Ovary (tissue), 9 donors: ENCODE measurements around the gene FAM83D. TPM values are rescaled to one million over a fixed set of nuclear protein-coding genes. Genes with fewer than 3 reads are reported as not detected.

Source experiments
- DNase-seq, 5 donors: peaks; one replicate each; pipeline ENCODE4 v3.0.0-alpha.2; 2019 to 2020
- H3K27ac ChIP-seq, 2 donors: fragments of 200-600 bp; one replicate each; pipeline versions ENCODE4 v1.5.1 to v1.8.0; 2019 to 2022
- H3K27me3 ChIP-seq: fragments of 200-600 bp; one replicate; pipeline ENCODE4 v1.8.0; 2022
- H3K36me3 ChIP-seq: fragments of 200-600 bp; sonication (generic); one replicate; pipeline ENCODE4 v1.5.1; 2019
- H3K4me1 ChIP-seq: one replicate; pipeline ENCODE4 v1.8.1; 2013; ENCODE audit warnings: mild to moderate bottlenecking, moderate library complexity; ENCODE audit not compliant: insufficient read depth
- H3K4me3 ChIP-seq: fragments of 200-600 bp; sonication (generic); one replicate; pipeline ENCODE4 v1.5.1; 2017
- H3K9me3 ChIP-seq, 2 donors: fragments of 200-600 bp in 1 of 2; sonication (generic) in 1 of 2; one replicate each; pipeline versions ENCODE4 v1.5.1 to v1.8.1; 2013 to 2019; ENCODE audit warnings: mild to moderate bottlenecking in 1 of 2, moderate library complexity in 1 of 2
- EP300 ChIP-seq: sonication (generic); formaldehyde crosslinking; IDR thresholded peaks from one replicate; pipeline ENCODE4 v1.6.1; 2017; ENCODE audit warnings: antibody characterized with exemption
- POLR2A ChIP-seq: fragments of 450-650 bp; IDR thresholded peaks from one replicate; pipeline ENCODE4 v1.6.1; 2017; ENCODE audit warnings: antibody characterized with exemption, mild to moderate bottlenecking, moderate library complexity
- WGBS, 3 donors: extraction: QIAGEN DNeasy Blood & Tissue Kit in 1 of 3; methylation state at CpG; one replicate each; pipeline versions ENCODE4 v1.1.5 to v1.1.7; 2013 to 2017; 5-methylcytosine and 5-hydroxymethylcytosine counted together
- intact Hi-C, 4 donors: fragments of 100-400 bp; cut with DNase I; formaldehyde crosslinking; loops; one replicate each; pipeline versions ENCODE4 v1.11.0 to v1.15.1; 2022 to 2023
- polyA plus RNA-seq, 2 donors: library from polyadenylated mRNA; stranded (reverse); fragments of 200-250 nt in 1 of 2; fragments of 350-450 nt in 1 of 2; fragmentation: Illumina TruSeq in 1 of 2; extraction: RNeasy Lipid Tissue Mini Kit (QIAGEN cat#74804) in 1 of 2; gene quantifications; one replicate each; pipeline ENCODE4 v1.2.3, GENCODE V29; 2013 to 2014
- total RNA-seq, 7 donors: library from RNA; depleted of rRNA in 2 of 7; stranded (reverse); fragments of >200 nt in 2 of 7; fragmentation: NEBNext Ultra II Directional in 3 of 7; extraction: Animal tissue kit (Norgen Biotek cat#: 25700) in 3 of 7; gene quantifications; one replicate each; pipeline versions ENCODE4 v1.1.0 to v1.2.4, GENCODE V29; 2016 to 2023
- TF ChIP-seq, protein P1 (sequence below), 3 donors: fragments of 450-650 bp in 2 of 3; fragments of 200-600 bp in 1 of 3; IDR thresholded peaks; one replicate each; pipeline versions ENCODE4 v1.5.1 to v1.8.0; 2016 to 2022; ENCODE audit warnings: antibody characterized with exemption in 3 of 3, mild to moderate bottlenecking in 1 of 3
- donor health status: DM: no; HTN: no; CAD: no; lungs with moderate emphysema.
- donor health status: DM: no; HTN: no; CAD: no.
- donor health status: Bipolar disorder and iron deficiency.
- donor health status: DM: yes; HTN: yes; CAD: no.
- donor health status: DM: no; HTN: no; CAD: no.
- donor health status: DM: yes; HTN: yes; CAD: no.

FAM83D gene
- total and polyA plus RNA-seq, 9 donors: 0.18 to 2.5 (median 0.62) TPM; not detected in 1

DNA sequence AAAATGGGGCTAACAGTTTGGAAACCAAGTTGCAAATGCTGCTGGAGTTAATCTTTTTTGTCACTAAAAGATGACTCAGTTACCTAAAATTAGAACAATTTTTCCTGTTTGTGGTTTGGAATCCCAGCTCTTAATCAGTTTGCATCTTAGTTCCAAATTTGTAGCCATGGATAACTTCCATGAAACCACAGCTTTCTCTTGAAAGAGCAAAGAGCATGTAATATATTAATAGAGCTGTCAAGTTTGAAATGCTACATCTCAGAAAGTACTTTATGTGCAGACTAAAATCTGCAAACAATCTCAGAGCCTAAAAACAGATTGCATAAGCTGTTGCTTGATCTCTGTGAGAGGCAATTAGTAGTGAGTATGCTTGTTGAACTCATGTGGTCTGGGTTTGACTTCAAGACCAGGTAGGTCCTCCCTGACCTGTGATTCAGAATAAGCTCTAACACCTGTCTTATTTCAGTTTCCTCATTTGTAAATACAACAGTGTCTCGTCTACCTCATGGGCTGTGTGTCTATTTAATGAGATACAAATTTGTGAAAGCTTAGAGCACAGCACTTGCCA lies 59.5 kb downstream of the FAM83D start:
- intact Hi-C loops: no loop called here
- Histone ChIP-seq H3K4me1 (no peaks in the 10 kb centered on the region), H3K27me3 (no peaks in the 10 kb centered on the region), H3K36me3 (no peaks in the 10 kb centered on the region), H3K27ac (no peak overlapping the region), H3K9me3 (no peaks in the 10 kb centered on the region), H3K4me3 (no peak overlapping the region)
- no peak for DNase-seq
- WGBS, 3 donors: 13 to 24% (median 19%) methylated on average over 1 of the region's 1 CpG
- TF ChIP-seq, protein P1, sequence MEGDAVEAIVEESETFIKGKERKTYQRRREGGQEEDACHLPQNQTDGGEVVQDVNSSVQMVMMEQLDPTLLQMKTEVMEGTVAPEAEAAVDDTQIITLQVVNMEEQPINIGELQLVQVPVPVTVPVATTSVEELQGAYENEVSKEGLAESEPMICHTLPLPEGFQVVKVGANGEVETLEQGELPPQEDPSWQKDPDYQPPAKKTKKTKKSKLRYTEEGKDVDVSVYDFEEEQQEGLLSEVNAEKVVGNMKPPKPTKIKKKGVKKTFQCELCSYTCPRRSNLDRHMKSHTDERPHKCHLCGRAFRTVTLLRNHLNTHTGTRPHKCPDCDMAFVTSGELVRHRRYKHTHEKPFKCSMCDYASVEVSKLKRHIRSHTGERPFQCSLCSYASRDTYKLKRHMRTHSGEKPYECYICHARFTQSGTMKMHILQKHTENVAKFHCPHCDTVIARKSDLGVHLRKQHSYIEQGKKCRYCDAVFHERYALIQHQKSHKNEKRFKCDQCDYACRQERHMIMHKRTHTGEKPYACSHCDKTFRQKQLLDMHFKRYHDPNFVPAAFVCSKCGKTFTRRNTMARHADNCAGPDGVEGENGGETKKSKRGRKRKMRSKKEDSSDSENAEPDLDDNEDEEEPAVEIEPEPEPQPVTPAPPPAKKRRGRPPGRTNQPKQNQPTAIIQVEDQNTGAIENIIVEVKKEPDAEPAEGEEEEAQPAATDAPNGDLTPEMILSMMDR (IDR thresholded peaks at IDR 0.05): no peak
- TF ChIP-seq EP300: no peak
- no peak for TF ChIP-seq POLR2A

- Histone ChIP-seq H3K4me1 (no peaks in the 10 kb centered on the region), H3K9me3 (no peaks in the 10 kb centered on the region), H3K27me3 (no peaks in the 10 kb centered on the region), H3K4me3 (no peak overlapping the region), H3K36me3 (no peaks in the 10 kb centered on the region), H3K27ac (no peak overlapping the region)
- TF ChIP-seq, protein P1 (IDR thresholded peaks at IDR 0.05): no peak
- TF ChIP-seq POLR2A (no peak), EP300 (no peak)
- intact Hi-C loops: no loop called here
- 73 to 85% (median 73%) methylated on average over 2 of the region's 2 CpGs for WGBS, 3 donors
- no peak for DNase-seq
Measured at GRCh38 chr20:38986663-38987062, 60.4 kb downstream of the FAM83D start.

GRCh38 chr20:38987777-38988176 lies 61.6 kb downstream of the FAM83D start:
- TF ChIP-seq EP300: no peak
- no peak for TF ChIP-seq POLR2A
- TF ChIP-seq, protein P1 (IDR thresholded peaks at IDR 0.05): no peak
- no peaks in the 10 kb centered on the region for H3K27me3 ChIP-seq
- H3K4me1 ChIP-seq: no peaks in the 10 kb centered on the region
- intact Hi-C loops: no loop called here
- no peak for DNase-seq
- no peaks in the 10 kb centered on the region for H3K9me3 ChIP-seq
- H3K27ac ChIP-seq: no peak overlapping the region
- H3K4me3 ChIP-seq: no peak overlapping the region
- H3K36me3 ChIP-seq: no peaks in the 10 kb centered on the region
- 69 to 89% (median 83%) methylated on average over 4 of the region's 4 CpGs for WGBS, 3 donors

DNA sequence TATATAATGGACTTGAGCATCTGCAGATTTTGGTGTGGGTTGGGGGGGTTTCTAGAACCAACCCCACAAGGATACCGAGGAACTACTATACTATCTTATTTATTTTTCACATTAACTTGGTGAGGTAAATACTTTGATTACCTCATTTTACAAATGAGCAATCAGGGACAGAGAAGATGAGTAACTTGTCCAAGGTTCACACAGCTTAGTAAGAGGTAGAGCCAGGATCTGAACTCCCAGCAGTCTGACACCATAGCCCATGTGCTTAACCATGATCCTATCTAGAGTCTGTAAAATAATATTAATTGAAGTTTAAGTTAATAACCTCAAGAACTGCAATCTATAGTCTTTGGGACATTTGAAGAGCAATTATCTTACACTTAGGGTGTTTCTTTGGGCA lies 64.5 kb downstream of the FAM83D start:
- WGBS, 3 donors: 90 to 97% (median 95%) methylated on average over 1 of the region's 1 CpG
- H3K27me3 ChIP-seq: no peaks in the 10 kb centered on the region
- no peaks in the 10 kb centered on the region for H3K36me3 ChIP-seq
- no peak overlapping the region for H3K27ac ChIP-seq
- intact Hi-C loops: no loop called here
- DNase-seq: no peak
- H3K4me3 ChIP-seq: no peak overlapping the region
- TF ChIP-seq POLR2A (no peak), EP300 (no peak)
- TF ChIP-seq, protein P1 (IDR thresholded peaks at IDR 0.05): no peak
- H3K4me1 ChIP-seq: no peaks in the 10 kb centered on the region
- H3K9me3 ChIP-seq: no peaks in the 10 kb centered on the region
